Lower leg skin (tissue), 3 donors: ENCODE data around the gene IL24.

Experiments
- POLR2A ChIP-seq, 2 donors: fragments of 450-650 bp; IDR thresholded peaks; one replicate each; pipeline ENCODE4 v1.6.1; 2016 to 2017; ENCODE audit warnings: antibody characterized with exemption in 2 of 2, mild to moderate bottlenecking in 1 of 2, moderate library complexity in 1 of 2
- TF ChIP-seq, protein P1 (sequence below), 3 donors: fragments of 450-650 bp; IDR thresholded peaks; one replicate each; pipeline ENCODE4 v1.5.1; 2016; ENCODE audit warnings: antibody characterized with exemption in 3 of 3, mild to moderate bottlenecking in 3 of 3, moderate library complexity in 2 of 3

DNA sequence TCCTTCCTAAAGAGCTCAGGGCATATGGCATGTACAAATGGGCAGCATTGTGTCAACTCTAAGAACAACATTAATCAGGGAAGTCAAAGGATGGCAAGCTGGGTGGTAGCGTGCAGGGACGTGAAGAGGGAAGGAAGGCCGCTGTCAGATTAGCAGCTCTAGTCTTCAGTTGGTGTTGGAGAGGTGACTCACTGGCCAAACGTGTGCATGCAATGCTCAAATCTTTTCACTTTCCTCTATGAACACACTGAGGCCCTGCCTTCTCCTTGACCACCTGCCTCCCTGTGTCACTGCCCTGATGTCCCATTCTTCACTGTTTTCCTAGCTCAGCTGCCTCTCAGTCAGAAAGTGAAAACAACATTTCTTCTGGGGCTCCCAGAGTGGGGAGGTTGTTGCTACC, 54.9 kb downstream of the IL24 start:
- TF ChIP-seq, protein P1, sequence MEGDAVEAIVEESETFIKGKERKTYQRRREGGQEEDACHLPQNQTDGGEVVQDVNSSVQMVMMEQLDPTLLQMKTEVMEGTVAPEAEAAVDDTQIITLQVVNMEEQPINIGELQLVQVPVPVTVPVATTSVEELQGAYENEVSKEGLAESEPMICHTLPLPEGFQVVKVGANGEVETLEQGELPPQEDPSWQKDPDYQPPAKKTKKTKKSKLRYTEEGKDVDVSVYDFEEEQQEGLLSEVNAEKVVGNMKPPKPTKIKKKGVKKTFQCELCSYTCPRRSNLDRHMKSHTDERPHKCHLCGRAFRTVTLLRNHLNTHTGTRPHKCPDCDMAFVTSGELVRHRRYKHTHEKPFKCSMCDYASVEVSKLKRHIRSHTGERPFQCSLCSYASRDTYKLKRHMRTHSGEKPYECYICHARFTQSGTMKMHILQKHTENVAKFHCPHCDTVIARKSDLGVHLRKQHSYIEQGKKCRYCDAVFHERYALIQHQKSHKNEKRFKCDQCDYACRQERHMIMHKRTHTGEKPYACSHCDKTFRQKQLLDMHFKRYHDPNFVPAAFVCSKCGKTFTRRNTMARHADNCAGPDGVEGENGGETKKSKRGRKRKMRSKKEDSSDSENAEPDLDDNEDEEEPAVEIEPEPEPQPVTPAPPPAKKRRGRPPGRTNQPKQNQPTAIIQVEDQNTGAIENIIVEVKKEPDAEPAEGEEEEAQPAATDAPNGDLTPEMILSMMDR (IDR thresholded peaks at IDR 0.05), result no peak
- no peak for TF ChIP-seq POLR2A (IDR thresholded peaks at IDR 0.05)
